Measurements from ENCODE around the gene GBX1. TPM values are rescaled to one million over a fixed set of nuclear protein-coding genes. Genes with fewer than 3 reads are reported as not detected.

The GBX1 gene
- total and polyA plus RNA-seq, 4 donors, result not detected

DNA sequence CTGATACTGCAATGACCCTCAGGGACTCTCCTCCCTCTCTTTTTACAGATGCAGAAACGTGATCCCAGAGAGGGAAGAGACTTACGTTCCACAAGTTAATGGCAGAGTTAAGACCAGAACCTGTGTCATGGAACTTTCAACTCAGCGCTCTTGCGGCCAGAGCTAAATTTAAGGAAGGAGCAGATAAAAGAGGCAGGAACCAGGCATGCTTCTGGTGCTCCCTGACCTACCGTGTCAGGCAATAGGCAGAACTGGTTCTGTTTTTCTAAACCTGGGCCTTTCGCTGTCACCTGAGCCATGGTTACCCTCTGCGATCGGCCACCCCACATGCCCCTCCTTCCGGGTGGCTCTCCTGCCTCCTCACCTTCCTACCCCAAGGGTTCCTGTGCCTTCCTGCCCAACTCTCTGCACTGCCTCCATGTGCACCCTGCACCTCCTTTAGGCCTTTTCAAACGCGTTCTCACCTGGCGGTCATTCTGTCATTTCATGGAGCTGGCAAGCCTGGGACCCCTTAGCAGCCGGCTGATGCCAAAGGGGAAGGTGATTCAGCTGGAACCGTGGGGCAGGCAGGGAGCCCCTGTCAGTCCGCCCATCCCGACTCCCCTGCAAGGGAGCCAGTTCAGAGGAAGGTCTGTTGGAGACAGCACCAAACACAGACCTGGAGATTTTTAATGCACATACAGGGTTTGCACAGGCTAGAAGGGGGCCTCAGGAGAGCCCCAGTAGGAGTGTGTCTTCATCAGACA, 7.7 kb upstream of the GBX1 start:
- 78 to 81% methylated on average over 16 of the region's 16 CpGs for WGBS, 2 donors
- Histone ChIP-seq H3K9ac (ENCODE audit: insufficient read depth in 1 of 2, low read length in 2 of 2) (no peak overlapping the region), H3K27me3 (ENCODE audit: control insufficient read depth in 3 of 3, insufficient read depth in 3 of 3, low read length in 2 of 3) (peaks cover 4 to 11% (median 7%) of the 10 kb centered on the region in 3 donors), H3K9me3 (ENCODE audit: control insufficient read depth in 4 of 4, insufficient read depth in 3 of 4, low read length in 3 of 4) (peaks cover 0 to 3% (median 0%) of the 10 kb centered on the region in 4 donors), H3K36me3 (ENCODE audit: control insufficient read depth in 4 of 4, insufficient read depth in 4 of 4, low read length in 4 of 4) (no peaks in the 10 kb centered on the region), H3K4me1 (ENCODE audit: control insufficient read depth in 5 of 5, insufficient read depth in 5 of 5, low read length in 5 of 5) (no peaks in the 10 kb centered on the region), H3K4me3 (no peak overlapping the region), H3K27ac (ENCODE audit: low read depth in 1 of 2, low read length in 1 of 2) (no peak overlapping the region)
- ATAC-seq (ENCODE audit: insufficient read depth, low FRiP score) (no peak), DNase-seq (no peak)
- no peak for TF ChIP-seq CTCF (IDR thresholded peaks at IDR 0.05; ENCODE audit: control extremely low read depth, extremely low read depth)

DNA sequence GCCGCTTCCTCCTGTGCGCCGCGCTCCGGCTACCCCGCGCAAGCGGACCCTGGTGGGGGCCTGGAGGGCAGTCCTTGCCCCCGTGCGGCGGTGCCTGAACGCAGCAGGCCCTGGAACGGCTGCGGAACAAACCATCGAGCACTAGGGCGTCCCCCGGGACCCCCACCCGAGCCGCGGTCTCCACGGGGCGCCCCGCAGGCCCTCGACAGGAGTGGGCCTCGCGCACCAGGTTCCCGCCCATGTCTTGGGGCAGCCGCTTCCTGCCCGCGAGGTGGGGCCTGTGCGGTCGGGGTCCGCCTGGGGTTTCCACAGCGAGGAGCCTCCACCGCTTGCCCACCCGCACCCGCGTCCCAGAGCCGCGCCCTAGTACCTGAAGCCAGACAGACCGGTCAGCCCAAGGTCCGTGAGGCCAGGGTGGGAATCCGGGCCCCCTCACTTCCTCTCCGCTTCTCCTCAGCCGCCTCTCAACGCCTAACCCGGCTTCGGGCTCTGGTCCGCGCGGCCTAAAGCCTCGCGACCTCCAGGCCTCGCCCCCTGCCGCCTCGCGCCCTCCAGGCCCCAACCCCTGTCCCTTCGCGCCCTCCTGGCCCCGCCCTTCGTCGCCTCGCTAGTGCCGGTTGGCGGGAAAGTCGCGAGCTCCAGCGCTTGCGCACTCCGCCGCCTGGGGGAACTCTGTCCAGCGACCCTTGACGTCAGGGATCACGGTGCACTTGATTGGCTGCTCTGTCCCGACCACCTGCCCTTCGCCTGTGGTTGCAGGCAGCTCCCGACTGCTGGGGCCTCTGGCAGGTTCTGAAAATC, 7.0 kb upstream of the GBX1 start:
- no peak for ATAC-seq (ENCODE audit: insufficient read depth, low FRiP score)
- 56 to 61% methylated on average over 66 to 77 of the region's 77 CpGs for WGBS, 2 donors
- Histone ChIP-seq H3K36me3 (ENCODE audit: control insufficient read depth in 4 of 4, insufficient read depth in 4 of 4, low read length in 4 of 4) (no peaks in the 10 kb centered on the region), H3K4me1 (ENCODE audit: control insufficient read depth in 5 of 5, insufficient read depth in 5 of 5, low read length in 5 of 5) (no peaks in the 10 kb centered on the region), H3K27ac (ENCODE audit: low read depth in 1 of 2, low read length in 1 of 2) (no peak overlapping the region), H3K4me3 (no peak overlapping the region), H3K9me3 (ENCODE audit: control insufficient read depth in 4 of 4, insufficient read depth in 3 of 4, low read length in 3 of 4) (peaks cover 0 to 3% (median 0%) of the 10 kb centered on the region in 4 donors), H3K27me3 (ENCODE audit: control insufficient read depth in 3 of 3, insufficient read depth in 3 of 3, low read length in 2 of 3) (peaks cover 4 to 19% (median 12%) of the 10 kb centered on the region in 3 donors), H3K9ac (ENCODE audit: insufficient read depth in 1 of 2, low read length in 2 of 2) (no peak overlapping the region)
- DNase-seq, result peak in 2 of 3 donors; percentile 22 to 31
- no peak for TF ChIP-seq CTCF (IDR thresholded peaks at IDR 0.05; ENCODE audit: control extremely low read depth, extremely low read depth)

GRCh38 chr7:151173386-151174245, 6.1 kb upstream of the GBX1 start:
- H3K9ac ChIP-seq (ENCODE audit: insufficient read depth in 1 of 2, low read length in 2 of 2), result no peak overlapping the region
- no peaks in the 10 kb centered on the region for H3K36me3 ChIP-seq (ENCODE audit: control insufficient read depth in 4 of 4, insufficient read depth in 4 of 4, low read length in 4 of 4)
- H3K4me3 ChIP-seq, result no peak overlapping the region
- no peaks in the 10 kb centered on the region for H3K4me1 ChIP-seq (ENCODE audit: control insufficient read depth in 5 of 5, insufficient read depth in 5 of 5, low read length in 5 of 5)
- peaks cover 0 to 3% (median 0%) of the 10 kb centered on the region in 4 donors for H3K9me3 ChIP-seq (ENCODE audit: control insufficient read depth in 4 of 4, insufficient read depth in 3 of 4, low read length in 3 of 4)
- TF ChIP-seq CTCF (IDR thresholded peaks at IDR 0.05; ENCODE audit: control extremely low read depth, extremely low read depth), result no peak
- H3K27ac ChIP-seq (ENCODE audit: low read depth in 1 of 2, low read length in 1 of 2), result no peak overlapping the region
- 87 to 88% methylated on average over 43 of the region's 43 CpGs for WGBS, 2 donors
- ATAC-seq (ENCODE audit: insufficient read depth, low FRiP score), result no peak
- DNase-seq, result no peak
- H3K27me3 ChIP-seq (ENCODE audit: control insufficient read depth in 3 of 3, insufficient read depth in 3 of 3, low read length in 2 of 3), result peaks cover 8 to 27% (median 21%) of the 10 kb centered on the region in 3 donors
